HepG2 (cell line): ENCODE measurements around the gene KLK14. TPM values are rescaled to one million over a fixed set of nuclear protein-coding genes. Genes with fewer than 3 reads are reported as not detected.

Source experiments
- ATAC-seq: fragments of 200-7000 bp; cut with Tn5 transposase; 3 replicates; pipeline ENCODE4 v1.9.1; 2020; ENCODE audit warnings: mild to moderate bottlenecking, moderate library complexity
- BruUV-seq: library from RNA; stranded (reverse); fragments of 400-500 nt; replicated peaks from 2 replicates; lab custom pipeline; 2021; lab: Mats Ljungman, UMichigan
- CTCF ChIA-PET: fragments of 300-600 bp; formaldehyde crosslinking; extraction: SDS; loops from one replicate; lab custom pipeline; 2021; ENCODE audit warnings: low total read pairs, inconsistent platforms, low intra/inter-chr PET ratio; lab: Yijun Ruan, JAX
- POLR2A ChIA-PET: fragments of 350-600 bp; sonication (Branson Sonifier 250); formaldehyde crosslinking; loops from one replicate; lab custom pipeline; 2020; ENCODE audit warnings: antibody characterized with exemption, inconsistent platforms; lab: Yijun Ruan, JAX
- DNase-seq: peaks from one replicate; pipeline ENCODE4 v3.0.0-alpha.2; 2015; ENCODE audit warnings: low spot score
- FAIRE-seq: peaks from 3 replicates; lab custom pipeline; 2011; peaks lifted over from hg19 to GRCh38; lab: Jason Lieb, UNC
- H2AFZ ChIP-seq: one replicate; pipeline ENCODE4 v1.6.1; 2011; ENCODE audit warnings: low read length, inconsistent platforms
- H3K27ac ChIP-seq: fragments of 300-600 bp; 3 replicates; pipeline ENCODE4 v1.8.0; 2011; ENCODE audit warnings: mixed run types, mild to moderate bottlenecking, mixed read lengths, low read length, inconsistent platforms; ENCODE audit not compliant: insufficient read depth; ENCODE audit errors: extremely low read length
- H3K27me3 ChIP-seq, 2 experiments: fragments of 200-600 bp in 1 of 2; 2 replicates in 1 of 2; 3 replicates in 1 of 2; pipeline versions ENCODE4 v1.6.0 to v1.8.0; 2011; ENCODE audit warnings: low read length in 2 of 2, mild to moderate bottlenecking in 2 of 2, moderate library complexity in 2 of 2, inconsistent platforms in 1 of 2; ENCODE audit not compliant: insufficient read depth in 2 of 2, control insufficient read depth in 1 of 2
- H3K36me3 ChIP-seq, 2 experiments: fragments of 200-600 bp in 1 of 2; replicated peaks in 1 of 2; 2 replicates in 1 of 2; 3 replicates in 1 of 2; pipeline versions ENCODE4 v1.5.1 to v1.8.0; 2011; ENCODE audit warnings: low read length in 2 of 2, inconsistent platforms in 1 of 2; ENCODE audit not compliant: insufficient read depth in 2 of 2, control insufficient read depth in 1 of 2
- H3K4me1 ChIP-seq: 2 replicates; pipeline ENCODE4 v1.5.1; 2012; ENCODE audit warnings: low read length, inconsistent platforms; ENCODE audit not compliant: insufficient read depth
- H3K4me2 ChIP-seq: 2 replicates; pipeline ENCODE4 v1.6.0; 2011; ENCODE audit warnings: low read depth, low read length, inconsistent platforms
- H3K4me3 ChIP-seq, 3 experiments: fragments of 200-600 bp in 1 of 3; sonication (generic), shearing (Covaris generic) in 1 of 3; replicated peaks in 1 of 3; 2 replicates each; pipeline ENCODE4 v1.5.1; 2011 to 2016; ENCODE audit warnings: low read length in 3 of 3, inconsistent platforms in 2 of 3, low read depth in 2 of 3, mild to moderate bottlenecking in 2 of 3, control low read depth in 1 of 3, mixed read lengths in 1 of 3; ENCODE audit not compliant: insufficient read depth in 1 of 3
- H3K79me2 ChIP-seq: one replicate; pipeline ENCODE4 v1.6.1; 2011; ENCODE audit warnings: low read length, inconsistent platforms; ENCODE audit not compliant: insufficient read depth
- H3K9ac ChIP-seq: 2 replicates; pipeline ENCODE4 v1.6.0; 2011; ENCODE audit warnings: mild to moderate bottlenecking, low read depth, low read length, inconsistent platforms; ENCODE audit not compliant: insufficient read depth
- H3K9me3 ChIP-seq: 2 replicates; pipeline ENCODE4 v1.5.1; 2012; ENCODE audit warnings: mild to moderate bottlenecking, low read length
- H4K20me1 ChIP-seq: 2 replicates; pipeline ENCODE4 v1.6.0; 2011; ENCODE audit warnings: inconsistent platforms, mild to moderate bottlenecking, low read length, moderate library complexity; ENCODE audit not compliant: insufficient read depth
- CHCHD3 ChIP-seq: sonication (generic); formaldehyde crosslinking; IDR thresholded peaks from 2 replicates; pipeline ENCODE4 v1.8.0; 2022; ENCODE audit warnings: mild to moderate bottlenecking, missing genetic modification reagents, moderate library complexity
- DZIP1 ChIP-seq: sonication (generic); formaldehyde crosslinking; IDR thresholded peaks from 2 replicates; pipeline ENCODE4 v1.5.0; 2020; ENCODE audit warnings: mild to moderate bottlenecking, missing genetic modification reagents
- KDM4B ChIP-seq: sonication (generic); formaldehyde crosslinking; IDR thresholded peaks from 2 replicates; pipeline ENCODE4 v1.4.0; 2020; ENCODE audit warnings: missing genetic modification reagents
- RNF2 ChIP-seq: fragments of 450-650 bp; conservative IDR thresholded peaks from 2 replicates; pipeline ENCODE4 v1.6.1; 2016; ENCODE audit warnings: low read depth
- RORA ChIP-seq: sonication (generic); formaldehyde crosslinking; IDR thresholded peaks from 2 replicates; pipeline ENCODE4 v1.5.0; 2020; ENCODE audit warnings: mild to moderate bottlenecking, missing genetic modification reagents, moderate library complexity
- SMAD9 ChIP-seq: sonication (generic); formaldehyde crosslinking; IDR thresholded peaks from 2 replicates; pipeline ENCODE4 v1.5.1; 2020; ENCODE audit warnings: mild to moderate bottlenecking, missing genetic modification reagents
- SNAPC5 ChIP-seq: sonication (generic); formaldehyde crosslinking; IDR thresholded peaks from 2 replicates; pipeline ENCODE4 v1.8.1; 2023; ENCODE audit warnings: mild to moderate bottlenecking, missing genetic modification reagents, borderline replicate concordance
- SRF ChIP-seq: IDR thresholded peaks from 2 replicates; pipeline ENCODE4 v1.6.1; 2011; ENCODE audit warnings: mild to moderate bottlenecking, low read depth, low read length, moderate library complexity
- TOE1 ChIP-seq: sonication (generic); formaldehyde crosslinking; IDR thresholded peaks from 2 replicates; pipeline ENCODE4 v1.4.0; 2020; ENCODE audit warnings: mild to moderate bottlenecking, missing genetic modification reagents
- U2AF2 ChIP-seq: fragments of 200-400 bp; formaldehyde crosslinking; IDR thresholded peaks from 2 replicates; pipeline ENCODE4 v1.6.1; 2017; ENCODE audit warnings: low read depth, mild to moderate bottlenecking, low read length
- ZBTB20 ChIP-seq: sonication (generic); formaldehyde crosslinking; IDR thresholded peaks from 2 replicates; pipeline ENCODE4 v1.8.1; 2023; ENCODE audit warnings: missing genetic modification reagents, low read depth, mild to moderate bottlenecking, borderline replicate concordance
- ZNF142 ChIP-seq: sonication (generic); formaldehyde crosslinking; IDR thresholded peaks from 2 replicates; pipeline ENCODE4 v1.4.0; 2020; ENCODE audit warnings: missing genetic modification reagents
- ZNF280B ChIP-seq: sonication (generic); formaldehyde crosslinking; IDR thresholded peaks from 2 replicates; pipeline ENCODE4 v1.5.0; 2020; ENCODE audit warnings: missing genetic modification reagents, mild to moderate bottlenecking, borderline replicate concordance
- ZNF614 ChIP-seq: IDR thresholded peaks from 2 replicates; pipeline ENCODE4 v1.6.1; 2018; ENCODE audit warnings: missing biosample characterization, missing genetic modification reagents, inconsistent platforms, borderline replicate concordance
- ZNF644 ChIP-seq: IDR thresholded peaks from 2 replicates; pipeline ENCODE4 v1.6.1; 2016; ENCODE audit warnings: low read depth
- ZNF660 ChIP-seq: sonication (generic); formaldehyde crosslinking; IDR thresholded peaks from 2 replicates; pipeline ENCODE4 v1.5.1; 2020; ENCODE audit warnings: mild to moderate bottlenecking, low read depth, missing genetic modification reagents, borderline replicate concordance
- WGBS: methylation state at CpG from one replicate; pipeline ENCODE4 v1.1.6; 2017; ENCODE audit warnings: low lambda C conversion rate; 5-methylcytosine and 5-hydroxymethylcytosine counted together
- in situ Hi-C: cut with HindIII; loops from 2 replicates; pipeline ENCODE4 v1.10.0; 2017; ENCODE audit warnings: low pct_unique_long_range_greater_than_20kb; ENCODE audit not compliant: extremely low pct_ligation_motif_present
- intact Hi-C: fragments of 100-400 bp; cut with micrococcal nuclease; formaldehyde crosslinking; loops from one replicate; pipeline ENCODE4 v1.10.0; 2022; ENCODE audit not compliant: unreplicated experiment
- polyA plus RNA-seq, 8 experiments: library from polyadenylated mRNA; depleted of rRNA in 3 of 8; stranded (reverse) in 7 of 8; unstranded in 1 of 8; fragments of >200 nt; fragmentation: Illumina TruSeq in 4 of 8; extraction: Trizol in 4 of 8; gene quantifications; 2 replicates each; pipeline versions ENCODE4 v1.2.1 to v1.2.3, GENCODE V29; 2011 to 2016; ENCODE audit warnings: low read depth in 4 of 8, missing spikeins in 1 of 8, mixed read lengths in 1 of 8; ENCODE audit not compliant: insufficient read depth in 1 of 8
- total RNA-seq, 5 experiments: library from RNA; depleted of rRNA; stranded (reverse); fragments of >200 nt; fragmentation: Illumina TruSeq; extraction: Trizol; gene quantifications; 2 replicates each; pipeline ENCODE4 v1.2.3, GENCODE V29; 2016; ENCODE audit warnings: low read depth in 1 of 5

Gene KLK14
- total and polyA plus RNA-seq, 2 of the 13 experiments (the other 11 are each of a cell fraction or from before 2014, with no cell fraction given), result not detected

- POLR2A ChIA-PET, result no interaction called here
- WGBS, result 0% methylated on average over 3 of the region's 6 CpGs
- TF ChIP-seq ZBTB20 (CRISPR knock-in tag) (no peak), ZNF644 (CRISPR knock-in tag) (no peak), KDM4B (no peak), U2AF2 (no peak), RNF2 (no peak), ZNF614 (CRISPR knock-in tag) (no peak), RORA (CRISPR knock-in tag) (no peak), ZNF142 (CRISPR knock-in tag) (no peak), ZNF280B (CRISPR knock-in tag) (no peak), SMAD9 (CRISPR knock-in tag) (no peak), TOE1 (CRISPR knock-in tag) (no peak), SRF (no peak), DZIP1 (CRISPR knock-in tag) (no peak), CHCHD3 (no peak), ZNF660 (CRISPR knock-in tag) (no peak), SNAPC5 (no peak)
Observed at GRCh38 chr19:51119611-51120010, 36.9 kb upstream of the KLK14 start.

More at GRCh38 chr19:51119611-51120010, 36.9 kb upstream of the KLK14 start:
- Histone ChIP-seq H3K4me3 (no peak overlapping the region), H3K27ac (no peak overlapping the region), H3K27me3 (peaks cover 2 to 59% of the 10 kb centered on the region in 2 experiments), H3K4me2 (no peak overlapping the region), H3K36me3 (no peaks in the 10 kb centered on the region), H3K79me2 (no peaks in the 10 kb centered on the region), H4K20me1 (no peaks in the 10 kb centered on the region), H3K9me3 (no peaks in the 10 kb centered on the region), H3K4me1 (no peaks in the 10 kb centered on the region), H3K9ac (no peak overlapping the region), H2AFZ (no peak overlapping the region)
- ATAC-seq, result no peak
- in situ Hi-C loops, result no loop called here
- intact Hi-C loops, result no loop called here
- FAIRE-seq, result no peak
- DNase-seq, result no peak
- CTCF ChIA-PET, result no interaction called here
- BruUV-seq, result no TSS peak
